ENCODE data around the gene ITPKB.

The ITPKB gene

DNA sequence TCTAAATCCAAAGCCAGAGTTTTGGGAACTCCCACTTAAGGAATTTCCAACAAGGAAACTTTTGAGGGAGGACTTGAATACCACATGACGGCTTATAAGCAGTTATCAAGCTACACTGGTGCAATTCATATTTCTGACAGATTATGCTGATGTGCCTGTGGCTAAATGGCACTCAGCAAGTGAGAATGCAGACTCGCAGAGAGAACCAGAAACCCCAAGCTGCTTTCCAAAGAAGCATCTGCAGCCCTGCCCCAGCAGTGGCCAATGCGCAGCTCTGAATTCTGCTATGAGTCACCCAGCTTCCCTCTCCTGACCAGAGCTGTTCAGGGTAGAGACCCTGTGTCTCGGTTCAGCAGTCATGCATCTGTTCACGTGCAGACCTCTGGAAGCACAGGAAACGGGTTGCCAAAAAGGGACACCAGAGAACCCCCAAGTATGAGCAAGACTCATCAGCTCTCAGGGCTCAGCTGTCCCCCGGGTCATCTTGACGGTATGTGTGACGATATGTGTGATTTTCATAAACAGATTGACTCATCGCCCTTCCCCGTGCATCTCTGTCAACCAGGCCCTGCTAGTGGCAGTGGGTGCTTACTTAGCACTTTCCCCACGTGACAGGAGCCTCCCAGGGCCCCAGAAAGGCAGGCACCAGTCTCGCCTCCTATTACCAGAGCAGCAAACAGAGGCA is 76.3 kb downstream of the ITPKB start:
- peak; percentile 95 for DNase-seq

GRCh38 chr1:226661965-226662364 is 77.1 kb downstream of the ITPKB start:
- DNase-seq, result no peak

DNA sequence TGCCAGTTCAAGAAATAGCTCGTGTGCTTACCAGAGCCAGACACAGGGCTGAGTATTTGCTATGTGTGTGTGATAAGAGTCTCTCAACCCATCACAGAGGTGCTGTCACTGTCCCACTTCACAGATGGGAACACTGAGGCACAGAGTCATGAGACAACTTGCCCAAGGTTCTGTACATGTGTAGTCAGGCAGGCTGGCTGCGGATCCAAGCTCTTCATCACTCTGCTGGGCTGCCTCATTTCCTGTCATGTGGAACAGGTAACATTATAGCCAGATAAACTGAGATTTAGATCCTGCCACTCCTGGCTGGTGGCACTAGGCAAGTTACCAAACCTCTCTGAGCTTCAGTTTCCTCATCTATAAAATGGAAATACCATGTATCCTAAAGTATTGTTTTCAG is 77.8 kb downstream of the ITPKB start:
- DNase-seq, result no peak

DNA sequence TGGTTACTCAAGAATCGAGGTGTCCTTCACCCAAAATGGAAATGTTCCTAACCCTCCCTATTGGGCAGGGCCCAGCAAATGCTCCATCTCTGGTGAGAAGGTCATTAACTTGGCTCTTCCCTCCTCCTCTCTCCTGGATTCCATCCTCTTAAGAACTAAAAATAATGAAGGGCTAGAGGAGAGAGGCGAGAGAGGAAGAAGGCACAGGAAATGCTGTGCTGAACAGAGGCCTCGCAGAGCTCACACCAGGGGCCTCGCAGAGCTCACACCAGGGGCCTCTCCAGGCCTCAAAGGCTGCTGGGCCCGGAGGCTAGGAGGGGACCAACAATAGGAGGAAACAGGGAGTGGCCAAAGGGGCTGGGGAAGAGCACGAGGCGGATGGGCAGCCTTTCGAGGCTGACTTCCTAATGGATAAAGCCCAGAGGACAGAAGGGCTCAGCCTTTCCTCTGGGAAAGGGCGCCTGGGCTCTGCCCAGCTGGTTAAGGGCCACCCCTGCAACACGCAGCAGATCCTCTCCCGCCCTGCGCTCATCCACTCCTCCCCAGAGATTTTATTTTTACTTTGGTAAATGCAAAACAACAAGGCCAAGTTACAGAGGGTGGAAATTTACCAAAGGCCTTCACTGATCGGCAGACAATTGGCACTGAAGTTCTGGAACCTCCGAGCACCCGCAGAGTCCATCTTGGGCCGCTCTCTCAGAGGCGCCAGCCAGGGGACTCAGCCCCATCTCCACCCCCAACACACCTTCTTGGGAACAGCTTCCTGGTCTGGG is 78.5 kb downstream of the ITPKB start:
- DNase-seq, result no peak

DNA sequence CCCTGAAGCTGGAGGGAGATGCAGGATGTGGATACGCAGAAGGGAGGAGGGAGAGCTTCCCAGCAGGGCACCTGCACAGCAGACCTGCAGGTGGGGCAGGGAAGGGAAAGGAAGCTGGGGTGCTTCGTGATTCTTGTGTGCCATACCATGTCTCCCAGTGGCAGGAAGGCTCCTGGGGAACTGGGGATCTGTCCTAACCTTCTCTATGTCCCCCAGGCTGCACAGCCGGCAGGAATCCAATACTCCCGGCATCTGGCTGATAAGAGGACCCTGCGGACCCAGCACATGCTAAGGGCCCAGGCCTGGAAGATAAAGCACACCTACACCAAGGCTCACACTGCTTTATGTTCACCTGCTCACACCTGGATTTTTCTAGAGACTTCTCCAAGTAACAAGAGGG is 79.4 kb downstream of the ITPKB start:
- DNase-seq, result no peak

GRCh38 chr1:226659136-226659535 is 79.9 kb downstream of the ITPKB start:
- no peak for DNase-seq

- DNase-seq, result no peak
These were observed 80.4 kb downstream of the ITPKB start for GRCh38 chr1:226658546-226659125.

DNA sequence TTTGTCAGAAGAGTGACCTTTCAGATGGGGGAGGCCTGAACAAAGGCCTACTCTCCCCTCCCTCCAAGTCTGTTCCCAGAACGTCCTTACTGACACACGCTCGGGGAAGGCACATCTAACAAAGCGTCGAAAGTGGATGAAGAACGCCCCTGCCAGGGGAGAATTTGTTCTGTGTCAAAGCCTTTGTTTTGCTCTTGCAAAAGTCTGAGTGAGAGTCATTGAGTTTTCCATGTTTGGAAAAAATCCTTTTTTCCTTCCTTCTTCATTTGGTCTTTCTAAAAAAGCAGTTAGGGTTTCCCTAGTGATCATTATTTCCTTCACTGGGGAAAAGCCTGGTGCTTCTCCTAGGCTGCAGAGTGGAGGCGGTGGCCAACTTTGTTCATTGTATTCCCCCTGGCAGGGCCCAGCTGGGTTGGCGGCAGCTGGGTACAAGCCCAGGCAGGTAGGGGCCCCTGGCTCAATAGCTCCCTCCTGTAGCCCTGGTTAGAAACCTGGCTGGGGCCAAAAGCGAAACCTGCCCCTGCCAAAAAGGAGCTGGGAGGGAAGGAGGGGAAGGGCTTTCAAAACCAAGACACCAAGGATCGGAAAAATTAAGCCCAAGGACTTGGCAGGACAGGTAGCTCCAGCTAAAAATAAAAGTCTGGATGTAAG is 81.1 kb downstream of the ITPKB start:
- DNase-seq, result no peak

GRCh38 chr1:226656601-226657277 is 82.3 kb downstream of the ITPKB start:
- DNase-seq, result no peak

- no peak for DNase-seq
These were observed 82.9 kb downstream of the ITPKB start for GRCh38 chr1:226656201-226656600.

GRCh38 chr1:226655251-226656163 is 83.6 kb downstream of the ITPKB start:
- DNase-seq, result no peak

- no peak for DNase-seq
These were observed 84.4 kb downstream of the ITPKB start for GRCh38 chr1:226654668-226655055.

- no peak for DNase-seq
These were observed 84.9 kb downstream of the ITPKB start for GRCh38 chr1:226654046-226654667.

- DNase-seq, result peak; percentile 73
These were observed 85.7 kb downstream of the ITPKB start for GRCh38 chr1:226653311-226653921.

- DNase-seq, result no peak
These were observed 86.5 kb downstream of the ITPKB start for GRCh38 chr1:226652613-226653012.

- DNase-seq, result no peak
These were observed 87.4 kb downstream of the ITPKB start for GRCh38 chr1:226651732-226652105.

DNA sequence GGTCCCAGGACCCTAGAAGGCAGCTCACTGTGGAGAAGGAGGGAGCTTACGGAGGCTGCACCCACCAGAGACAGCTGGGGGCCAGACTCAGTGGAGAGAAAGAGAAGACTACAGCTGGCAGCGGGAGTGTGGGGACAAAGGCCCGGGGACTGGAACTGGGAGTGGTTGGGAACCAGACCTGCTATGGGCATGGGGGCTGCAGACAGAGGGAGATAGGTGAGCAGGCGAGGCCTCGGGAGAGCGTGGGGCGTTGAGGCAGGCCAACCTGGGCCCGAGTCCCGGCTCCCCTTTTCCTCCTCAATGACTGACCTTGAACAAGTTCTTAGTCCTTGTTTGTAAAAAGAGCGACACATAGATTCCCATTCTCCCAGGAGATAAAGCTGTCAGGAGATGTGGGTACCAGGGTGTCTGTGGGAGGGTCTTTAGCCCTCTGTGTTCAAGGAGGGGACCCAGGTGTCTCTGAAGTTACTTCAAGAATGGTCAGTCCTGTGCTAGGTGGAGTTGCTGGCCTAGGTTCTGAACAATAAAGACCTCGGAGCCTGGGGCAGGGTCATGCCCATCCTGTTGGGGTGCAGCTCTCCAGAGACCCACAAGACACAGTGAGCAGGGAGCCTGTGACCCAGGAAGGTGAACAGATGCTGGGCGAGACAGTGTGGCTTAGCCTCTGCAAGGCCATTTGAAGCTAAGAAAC is 87.9 kb downstream of the ITPKB start:
- DNase-seq, result no peak

GRCh38 chr1:226650236-226650841 is 88.7 kb downstream of the ITPKB start:
- DNase-seq, result no peak

DNA sequence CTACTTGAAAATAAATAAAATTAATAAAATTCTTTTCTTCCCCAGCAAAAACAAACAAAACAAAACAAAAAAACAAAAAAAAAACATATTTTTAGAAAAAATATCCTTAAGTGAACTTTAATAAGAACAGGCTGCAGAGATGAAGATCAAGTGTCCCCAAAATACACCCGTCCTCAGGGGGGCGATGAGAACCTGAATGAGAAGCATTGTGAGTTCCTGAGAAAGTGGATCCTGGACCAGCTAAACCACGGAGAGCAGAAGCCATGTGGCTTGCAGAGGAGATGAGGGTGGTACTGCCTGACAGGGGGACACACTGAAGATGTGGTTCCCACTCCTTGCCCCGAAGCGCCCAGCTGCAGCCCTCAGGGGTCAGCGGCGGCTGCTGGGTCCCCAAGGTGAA is 89.3 kb downstream of the ITPKB start:
- DNase-seq, result peak; percentile 43

DNA sequence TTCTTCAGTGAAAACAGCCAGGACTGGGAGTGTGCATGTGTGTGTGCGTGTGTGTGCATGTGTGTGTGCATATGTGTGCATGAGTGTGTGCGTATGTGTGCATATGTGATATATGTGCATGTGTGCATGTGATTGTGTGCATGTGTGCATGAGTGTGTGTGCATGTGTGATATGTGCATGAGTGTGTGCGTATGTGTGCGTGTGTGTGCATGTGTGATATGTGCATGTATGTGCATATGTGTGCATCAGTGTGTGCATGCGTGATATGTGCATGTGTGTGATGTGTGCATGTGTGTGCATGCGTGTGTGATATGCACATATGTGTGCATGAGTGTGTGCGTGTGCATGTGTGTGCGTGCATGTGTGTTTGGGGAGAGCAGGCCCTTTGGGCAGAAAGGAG is 89.8 kb downstream of the ITPKB start:
- DNase-seq, result no peak

All from activated CD4-positive, alpha-beta T cell treated with anti-CD3 and anti-CD28 coated beads, Interleukin-2, Interleukin-6, amounts not matched to agents 100 ng/mL and 50 ng/mL, durations not matched to agents 16 hours and 8 hours (primary cell).